OCI-M1 (cell line): ENCODE measurements around the gene ZC3H14.
A peak's percentile ranks its signal among the peaks of the same experiment; 100 is the strongest.

Experiments used
- DNase-seq: peaks from one replicate; lab custom pipeline; 2025; lab: John Stamatoyannopoulos, UW

Gene ZC3H14

GRCh38 chr14:88607829-88608228 lies 45.0 kb downstream of the ZC3H14 start:
- no peak for DNase-seq

- DNase-seq = no peak
Measured at GRCh38 chr14:88611878-88612277, 49.0 kb downstream of the ZC3H14 start.

- DNase-seq = no peak
Measured at GRCh38 chr14:88612981-88613380, 50.1 kb downstream of the ZC3H14 start.

GRCh38 chr14:88613552-88614010 lies 50.7 kb downstream of the ZC3H14 start:
- DNase-seq = no peak

GRCh38 chr14:88614218-88614907 lies 51.5 kb downstream of the ZC3H14 start:
- no peak for DNase-seq

- no peak for DNase-seq
Measured at GRCh38 chr14:88616697-88617096, 53.9 kb downstream of the ZC3H14 start.

- DNase-seq = no peak
Measured at GRCh38 chr14:88617479-88617878, 54.6 kb downstream of the ZC3H14 start.

GRCh38 chr14:88618476-88618875 lies 55.6 kb downstream of the ZC3H14 start:
- DNase-seq = no peak

- DNase-seq = no peak
Measured at GRCh38 chr14:88621100-88621499, 58.3 kb downstream of the ZC3H14 start.

- DNase-seq = no peak
Measured at GRCh38 chr14:88625671-88626070, 62.8 kb downstream of the ZC3H14 start.

- DNase-seq = no peak
Measured at GRCh38 chr14:88628033-88628432, 65.2 kb downstream of the ZC3H14 start.

- no peak for DNase-seq
Measured at GRCh38 chr14:88628462-88628861, 65.6 kb downstream of the ZC3H14 start.

- DNase-seq = no peak
Measured at GRCh38 chr14:88630565-88630964, 67.7 kb downstream of the ZC3H14 start.

GRCh38 chr14:88631091-88631490 lies 68.3 kb downstream of the ZC3H14 start:
- no peak for DNase-seq

- DNase-seq = no peak
Measured at GRCh38 chr14:88632512-88632911, 69.7 kb downstream of the ZC3H14 start.

GRCh38 chr14:88639221-88639620 lies 76.4 kb downstream of the ZC3H14 start:
- no peak for DNase-seq

GRCh38 chr14:88660056-88660455 lies 97.2 kb downstream of the ZC3H14 start:
- DNase-seq = no peak

- peak; percentile 61 for DNase-seq
Measured at GRCh38 chr14:88667555-88668273, 104.9 kb downstream of the ZC3H14 start.

- no peak for DNase-seq
Measured at GRCh38 chr14:88668448-88669116, 105.7 kb downstream of the ZC3H14 start.

- DNase-seq = no peak
Measured at GRCh38 chr14:88669346-88669745, 106.5 kb downstream of the ZC3H14 start.
